ENCODE results near the gene ISM1.
A peak's percentile ranks its signal among the peaks of the same experiment; 100 is the strongest.

ISM1 gene

GRCh38 chr20:13236990-13237720, 16.1 kb downstream of the ISM1 start:
- peaks cover 22% of the 10 kb centered on the region for H3K4me1 Mint-ChIP-seq
- H3K4me3 Mint-ChIP-seq, result no peak overlapping the region
- H3K36me3 Mint-ChIP-seq, result peaks cover 2% of the 10 kb centered on the region
- H3K27me3 Mint-ChIP-seq, result no peaks in the 10 kb centered on the region
- no peaks in the 10 kb centered on the region for H3K9me3 Mint-ChIP-seq
- no peak overlapping the region for H3K27ac Mint-ChIP-seq

- Mint-ChIP-seq H3K27me3 (no peaks in the 10 kb centered on the region), H3K4me3 (no peak overlapping the region), H3K27ac (no peak overlapping the region), H3K4me1 (peaks cover 12% of the 10 kb centered on the region), H3K36me3 (peaks cover 2% of the 10 kb centered on the region), H3K9me3 (no peaks in the 10 kb centered on the region)
These were observed 17.1 kb downstream of the ISM1 start for GRCh38 chr20:13238001-13238653.

GRCh38 chr20:13243826-13244376, 22.8 kb downstream of the ISM1 start:
- Mint-ChIP-seq H3K27ac (peak overlapping the region; percentile 9), H3K9me3 (no peaks in the 10 kb centered on the region), H3K4me3 (no peak overlapping the region), H3K36me3 (peaks cover 3% of the 10 kb centered on the region), H3K27me3 (no peaks in the 10 kb centered on the region), H3K4me1 (peaks cover 46% of the 10 kb centered on the region)

DNA sequence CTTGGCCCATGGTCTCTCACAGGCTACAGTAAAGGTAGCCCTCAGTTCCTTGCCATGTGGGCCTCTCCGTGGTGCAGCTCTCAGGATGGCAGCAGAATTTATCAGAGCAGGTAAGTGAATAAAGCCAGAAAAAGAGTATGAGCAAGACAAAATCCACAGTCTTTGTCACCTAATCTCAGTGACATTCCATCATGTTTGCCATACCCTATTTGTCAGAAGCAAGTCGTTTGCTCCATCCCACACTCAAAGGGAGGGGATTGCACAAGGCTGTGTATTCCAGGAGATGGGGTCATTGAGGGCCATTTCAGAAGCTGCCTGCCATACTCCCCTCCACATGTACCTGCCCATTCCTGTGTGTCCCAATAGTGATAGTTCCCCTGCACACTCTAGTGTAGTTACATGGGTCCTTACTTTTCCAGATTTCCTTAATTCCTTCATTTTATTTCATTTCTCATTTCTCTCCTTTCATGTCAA, 24.2 kb downstream of the ISM1 start:
- no peak overlapping the region for H3K4me3 Mint-ChIP-seq
- no peaks in the 10 kb centered on the region for H3K27me3 Mint-ChIP-seq
- H3K36me3 Mint-ChIP-seq, result peaks cover 3% of the 10 kb centered on the region
- H3K4me1 Mint-ChIP-seq, result peaks cover 59% of the 10 kb centered on the region
- no peak overlapping the region for H3K27ac Mint-ChIP-seq
- H3K9me3 Mint-ChIP-seq, result no peaks in the 10 kb centered on the region

DNA sequence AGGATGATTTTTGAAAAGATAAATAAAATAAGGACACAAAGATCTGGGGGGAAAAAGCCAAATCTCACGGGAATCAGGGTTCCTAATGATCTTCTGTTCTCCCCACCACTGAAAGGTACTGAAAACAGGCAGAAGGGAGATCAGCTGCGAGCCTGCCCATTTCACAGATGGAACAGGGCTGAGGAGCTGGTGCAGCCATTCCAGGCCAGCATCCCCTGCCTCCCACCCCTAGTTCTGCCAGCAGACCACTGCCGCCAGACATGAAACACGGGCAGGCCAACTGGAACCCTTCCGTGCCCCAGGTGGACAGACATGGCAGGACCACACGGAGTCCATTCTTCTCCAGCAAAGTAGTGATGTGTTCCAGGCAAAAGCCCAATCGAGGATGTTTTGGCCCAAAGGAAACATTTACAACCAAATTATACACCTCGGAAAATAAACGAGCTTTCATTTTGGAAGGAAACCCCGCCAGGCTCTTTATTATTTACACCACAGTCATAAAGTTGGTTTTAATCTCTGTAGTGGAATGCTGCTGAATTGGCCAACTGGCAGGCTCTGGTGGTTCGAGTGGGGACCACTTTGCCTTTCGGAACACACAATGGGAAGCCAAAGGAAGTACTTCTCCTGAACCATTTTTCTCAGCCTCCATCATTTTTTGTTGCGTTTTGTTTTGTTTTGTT, 28.2 kb downstream of the ISM1 start:
- peaks cover 82% of the 10 kb centered on the region for H3K4me1 Mint-ChIP-seq
- H3K27me3 Mint-ChIP-seq, result no peaks in the 10 kb centered on the region
- H3K4me3 Mint-ChIP-seq, result peak overlapping the region; percentile 24
- peaks cover 1% of the 10 kb centered on the region for H3K36me3 Mint-ChIP-seq
- H3K9me3 Mint-ChIP-seq, result peaks cover 5% of the 10 kb centered on the region
- H3K27ac Mint-ChIP-seq, result peak overlapping the region; percentile 94

- Mint-ChIP-seq H3K36me3 (peaks cover 1% of the 10 kb centered on the region), H3K9me3 (peaks cover 5% of the 10 kb centered on the region), H3K27ac (peak overlapping the region; percentile 69), H3K27me3 (no peaks in the 10 kb centered on the region), H3K4me3 (no peak overlapping the region), H3K4me1 (peaks cover 79% of the 10 kb centered on the region)
These were observed 28.7 kb downstream of the ISM1 start for GRCh38 chr20:13249798-13250170.

- Mint-ChIP-seq H3K27me3 (no peaks in the 10 kb centered on the region), H3K4me1 (peaks cover 75% of the 10 kb centered on the region), H3K27ac (no peak overlapping the region), H3K9me3 (peaks cover 5% of the 10 kb centered on the region), H3K36me3 (peaks cover 1% of the 10 kb centered on the region), H3K4me3 (no peak overlapping the region)
These were observed 29.2 kb downstream of the ISM1 start for GRCh38 chr20:13250251-13250650.

- peak overlapping the region; percentile 75 for H3K27ac Mint-ChIP-seq
- H3K36me3 Mint-ChIP-seq, result no peaks in the 10 kb centered on the region
- no peak overlapping the region for H3K4me3 Mint-ChIP-seq
- H3K9me3 Mint-ChIP-seq, result peaks cover 5% of the 10 kb centered on the region
- H3K27me3 Mint-ChIP-seq, result no peaks in the 10 kb centered on the region
- peaks cover 67% of the 10 kb centered on the region for H3K4me1 Mint-ChIP-seq
These were observed 30.2 kb downstream of the ISM1 start for GRCh38 chr20:13251106-13251903.

GRCh38 chr20:13251904-13252297, 30.8 kb downstream of the ISM1 start:
- peaks cover 5% of the 10 kb centered on the region for H3K9me3 Mint-ChIP-seq
- no peaks in the 10 kb centered on the region for H3K27me3 Mint-ChIP-seq
- no peak overlapping the region for H3K4me3 Mint-ChIP-seq
- H3K36me3 Mint-ChIP-seq, result no peaks in the 10 kb centered on the region
- no peak overlapping the region for H3K27ac Mint-ChIP-seq
- H3K4me1 Mint-ChIP-seq, result peaks cover 65% of the 10 kb centered on the region

GRCh38 chr20:13255356-13255755, 34.3 kb downstream of the ISM1 start:
- Mint-ChIP-seq H3K9me3 (peaks cover 5% of the 10 kb centered on the region), H3K36me3 (no peaks in the 10 kb centered on the region), H3K4me3 (no peak overlapping the region), H3K27ac (no peak overlapping the region), H3K4me1 (peaks cover 37% of the 10 kb centered on the region), H3K27me3 (no peaks in the 10 kb centered on the region)

- H3K9me3 Mint-ChIP-seq, result peaks cover 4% of the 10 kb centered on the region
- H3K4me3 Mint-ChIP-seq, result no peak overlapping the region
- H3K27ac Mint-ChIP-seq, result no peak overlapping the region
- peaks cover 26% of the 10 kb centered on the region for H3K4me1 Mint-ChIP-seq
- no peaks in the 10 kb centered on the region for H3K27me3 Mint-ChIP-seq
- H3K36me3 Mint-ChIP-seq, result no peaks in the 10 kb centered on the region
These were observed 35.5 kb downstream of the ISM1 start for GRCh38 chr20:13256606-13257005.

GRCh38 chr20:13259921-13260320, 38.8 kb downstream of the ISM1 start:
- H3K9me3 Mint-ChIP-seq, result no peaks in the 10 kb centered on the region
- no peaks in the 10 kb centered on the region for H3K36me3 Mint-ChIP-seq
- no peaks in the 10 kb centered on the region for H3K27me3 Mint-ChIP-seq
- H3K4me3 Mint-ChIP-seq, result no peak overlapping the region
- no peak overlapping the region for H3K27ac Mint-ChIP-seq
- peaks cover 33% of the 10 kb centered on the region for H3K4me1 Mint-ChIP-seq

DNA sequence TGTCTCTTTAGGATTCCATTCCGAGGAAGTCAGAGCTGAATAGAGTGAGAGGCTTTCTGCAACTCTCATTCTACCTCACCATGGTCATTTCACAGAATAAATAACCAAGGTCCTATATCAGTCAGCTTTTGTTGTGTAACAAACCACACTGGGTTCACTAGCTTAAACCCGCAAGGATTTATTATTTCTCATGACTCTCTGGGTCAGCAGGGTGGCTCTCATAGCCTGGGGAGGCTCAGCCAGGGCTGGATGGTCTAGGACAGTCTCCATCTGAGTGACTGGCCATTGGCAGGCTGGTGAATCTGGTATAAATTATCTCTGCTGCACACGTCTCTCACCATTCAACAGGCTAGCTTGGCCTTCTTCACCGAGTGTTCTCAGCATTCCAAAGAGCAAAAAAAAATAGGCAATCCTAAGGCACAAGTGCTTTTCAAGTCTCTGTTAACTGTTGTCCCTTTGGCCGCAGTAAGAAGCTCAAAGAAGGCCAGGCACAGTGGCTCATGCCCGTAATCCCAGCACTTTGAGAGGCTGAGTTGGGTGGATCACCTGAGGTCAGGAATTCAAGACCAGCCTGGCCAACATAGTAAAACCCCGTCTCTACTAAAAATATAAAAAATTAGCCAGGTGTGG, 39.7 kb downstream of the ISM1 start:
- peaks cover 36% of the 10 kb centered on the region for H3K4me1 Mint-ChIP-seq
- H3K9me3 Mint-ChIP-seq, result no peaks in the 10 kb centered on the region
- H3K27me3 Mint-ChIP-seq, result no peaks in the 10 kb centered on the region
- no peak overlapping the region for H3K4me3 Mint-ChIP-seq
- no peaks in the 10 kb centered on the region for H3K36me3 Mint-ChIP-seq
- no peak overlapping the region for H3K27ac Mint-ChIP-seq

DNA sequence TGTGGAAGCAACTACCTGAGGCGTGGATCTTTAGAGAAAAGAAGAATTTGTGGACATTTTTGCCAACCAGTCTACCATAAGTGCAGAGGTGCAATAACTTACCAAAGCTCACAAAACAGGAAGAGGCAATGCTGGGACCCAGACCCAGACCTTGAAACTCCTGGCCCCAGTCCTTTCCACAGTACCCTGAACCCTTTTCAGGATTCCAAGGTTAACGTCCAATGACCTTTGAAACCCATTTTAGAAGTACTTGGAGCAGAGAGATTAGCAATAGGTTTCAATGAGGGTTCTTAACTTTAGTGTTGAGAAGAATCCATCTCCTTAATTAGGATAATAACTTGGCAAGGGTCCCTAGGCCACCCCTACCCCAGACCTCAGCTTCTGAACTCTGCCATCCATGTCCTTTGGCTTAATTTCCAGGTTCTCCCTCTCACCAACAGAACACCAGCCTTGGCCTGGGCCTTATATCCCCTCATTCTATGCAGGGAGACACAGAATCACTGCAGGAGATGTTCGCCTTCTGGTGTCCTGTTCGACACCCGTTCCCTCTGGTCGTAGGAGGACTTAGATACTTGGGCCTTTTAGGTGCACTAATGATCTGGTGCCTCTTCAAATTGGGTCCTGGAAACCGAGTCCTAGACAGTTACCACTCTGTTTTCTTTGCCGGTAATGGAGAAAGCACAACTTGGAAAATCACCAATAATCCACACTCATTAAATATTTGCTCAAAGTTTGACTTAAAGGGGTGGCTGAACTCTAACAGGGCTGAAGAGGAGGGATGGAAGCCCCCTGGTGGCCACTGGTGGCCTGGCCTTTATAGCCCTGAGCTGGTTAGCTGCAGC, 40.6 kb downstream of the ISM1 start:
- Mint-ChIP-seq H3K36me3 (no peaks in the 10 kb centered on the region), H3K27ac (no peak overlapping the region), H3K27me3 (no peaks in the 10 kb centered on the region), H3K4me3 (no peak overlapping the region), H3K4me1 (peaks cover 34% of the 10 kb centered on the region), H3K9me3 (no peaks in the 10 kb centered on the region)
